ENCODE measurements around the gene LRCH1. TPM values are rescaled to one million over a fixed set of nuclear protein-coding genes. Genes with fewer than 3 reads are reported as not detected.

LRCH1 gene
- total RNA-seq, 1 experiment from 2014 or later: 27.0 TPM

DNA sequence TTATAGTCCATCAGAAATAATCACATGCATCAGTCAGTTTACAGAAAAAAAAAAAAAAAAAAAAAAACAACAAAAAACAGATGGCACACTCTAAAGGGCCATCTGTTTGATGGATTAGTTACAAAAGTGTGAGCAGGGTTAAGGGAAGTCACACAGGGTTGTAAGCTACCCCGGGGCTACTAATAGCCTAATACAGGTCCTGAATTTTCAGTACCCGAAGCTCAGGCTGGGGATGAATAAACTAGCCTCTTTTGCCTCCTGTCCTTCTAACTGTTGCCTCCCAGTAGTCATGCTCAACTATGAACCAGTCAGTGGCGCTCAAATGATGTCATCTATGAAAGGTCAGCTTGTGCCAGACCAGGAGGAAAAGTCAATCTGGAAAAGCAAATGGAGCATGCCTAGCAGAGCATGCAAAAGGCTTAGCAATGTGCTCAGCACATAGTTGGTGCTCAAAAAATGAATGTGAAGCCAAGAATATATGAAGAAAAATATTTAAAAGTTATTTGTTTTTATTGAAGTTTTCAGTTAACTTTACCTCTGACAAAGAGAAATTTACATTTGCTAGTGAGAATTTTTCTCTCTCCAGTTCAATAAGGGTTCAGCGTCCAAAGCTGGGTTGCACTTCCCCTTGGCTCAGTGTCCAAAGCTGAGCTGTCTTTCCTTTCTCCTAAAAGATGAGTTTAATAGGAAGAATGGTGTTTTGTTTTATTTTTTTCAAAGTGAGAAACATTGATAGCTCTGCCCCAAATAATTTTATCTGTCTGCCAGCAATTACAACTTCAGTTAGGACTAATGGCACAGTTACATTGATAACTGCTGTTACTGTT, 30.8 kb upstream of the LRCH1 start:
- Histone ChIP-seq H3K9me3 (peaks cover 4% of the 10 kb centered on the region; the same call in 1 of the 2 replicates), H3K27me3 (replicated peaks; ENCODE audit: control insufficient read depth, insufficient read depth, low read length) (no peaks in the 10 kb centered on the region), H3K36me3 (ENCODE audit: control insufficient read depth, insufficient read depth, low read length) (no peaks in the 10 kb centered on the region), H3K4me1 (peaks cover 28% of the 10 kb centered on the region), H3K4me3 (ENCODE audit: low read depth, low read length) (no peak overlapping the region)
- Mint-ChIP-seq H3K4me3 (ENCODE audit: unreplicated experiment) (no peak overlapping the region), H3K36me3 (ENCODE audit: insufficient read depth, unreplicated experiment) (no peaks in the 10 kb centered on the region), H3K27ac (ENCODE audit: unreplicated experiment) (no peak overlapping the region), H3K9me3 (ENCODE audit: unreplicated experiment) (no peaks in the 10 kb centered on the region), H3K4me1 (ENCODE audit: low read depth, unreplicated experiment) (peaks cover 28% of the 10 kb centered on the region), H3K27me3 (ENCODE audit: insufficient read depth, unreplicated experiment) (no peaks in the 10 kb centered on the region)
- TF ChIP-seq, protein P1, sequence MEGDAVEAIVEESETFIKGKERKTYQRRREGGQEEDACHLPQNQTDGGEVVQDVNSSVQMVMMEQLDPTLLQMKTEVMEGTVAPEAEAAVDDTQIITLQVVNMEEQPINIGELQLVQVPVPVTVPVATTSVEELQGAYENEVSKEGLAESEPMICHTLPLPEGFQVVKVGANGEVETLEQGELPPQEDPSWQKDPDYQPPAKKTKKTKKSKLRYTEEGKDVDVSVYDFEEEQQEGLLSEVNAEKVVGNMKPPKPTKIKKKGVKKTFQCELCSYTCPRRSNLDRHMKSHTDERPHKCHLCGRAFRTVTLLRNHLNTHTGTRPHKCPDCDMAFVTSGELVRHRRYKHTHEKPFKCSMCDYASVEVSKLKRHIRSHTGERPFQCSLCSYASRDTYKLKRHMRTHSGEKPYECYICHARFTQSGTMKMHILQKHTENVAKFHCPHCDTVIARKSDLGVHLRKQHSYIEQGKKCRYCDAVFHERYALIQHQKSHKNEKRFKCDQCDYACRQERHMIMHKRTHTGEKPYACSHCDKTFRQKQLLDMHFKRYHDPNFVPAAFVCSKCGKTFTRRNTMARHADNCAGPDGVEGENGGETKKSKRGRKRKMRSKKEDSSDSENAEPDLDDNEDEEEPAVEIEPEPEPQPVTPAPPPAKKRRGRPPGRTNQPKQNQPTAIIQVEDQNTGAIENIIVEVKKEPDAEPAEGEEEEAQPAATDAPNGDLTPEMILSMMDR (IDR thresholded peaks at IDR 0.05; ENCODE audit: insufficient read depth in 1 of 2, low read depth in 1 of 2, low read length in 1 of 2, severe bottlenecking in 1 of 2, unreplicated experiment in 1 of 2): no peak
- CTCF ChIA-PET: interaction anchor here (1.0 kb wide), 1 partner anchor 50 kb away, joined by 3 read pairs; no protein-coding TSS in a partner anchor
- no TSS peak for BruUV-seq (replicated peaks)
- DNase-seq: no peak
- intact Hi-C loops (cut with micrococcal nuclease; ENCODE audit: unreplicated experiment): no loop called here
- POLR2A ChIA-PET: no interaction called here

DNA sequence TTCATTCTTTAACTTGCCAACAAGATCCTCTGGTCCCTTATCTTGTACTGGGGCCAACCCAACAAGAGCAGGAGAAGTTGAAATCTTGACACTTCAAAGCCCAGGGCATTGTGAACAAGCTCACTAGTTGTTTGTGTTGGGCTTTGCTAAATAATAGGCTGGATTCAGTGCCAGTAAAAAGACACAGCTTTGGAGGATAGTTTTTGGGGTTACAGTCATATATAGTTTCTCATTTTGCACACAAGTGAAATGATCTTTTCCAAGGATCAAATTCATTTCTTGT, 30.3 kb upstream of the LRCH1 start:
- Mint-ChIP-seq H3K36me3 (ENCODE audit: insufficient read depth, unreplicated experiment) (no peaks in the 10 kb centered on the region), H3K9me3 (ENCODE audit: unreplicated experiment) (no peaks in the 10 kb centered on the region), H3K4me3 (ENCODE audit: unreplicated experiment) (no peak overlapping the region), H3K27ac (ENCODE audit: unreplicated experiment) (no peak overlapping the region), H3K4me1 (ENCODE audit: low read depth, unreplicated experiment) (peaks cover 22% of the 10 kb centered on the region), H3K27me3 (ENCODE audit: insufficient read depth, unreplicated experiment) (no peaks in the 10 kb centered on the region)
- Histone ChIP-seq H3K4me3 (ENCODE audit: low read depth, low read length) (no peak overlapping the region), H3K4me1 (peaks cover 22% of the 10 kb centered on the region), H3K9me3 (peaks cover 4% of the 10 kb centered on the region; the same call in 1 of the 2 replicates), H3K27me3 (replicated peaks; ENCODE audit: control insufficient read depth, insufficient read depth, low read length) (no peaks in the 10 kb centered on the region), H3K36me3 (ENCODE audit: control insufficient read depth, insufficient read depth, low read length) (no peaks in the 10 kb centered on the region)
- BruUV-seq (replicated peaks): no TSS peak
- intact Hi-C loops (cut with micrococcal nuclease; ENCODE audit: unreplicated experiment): no loop called here
- DNase-seq: peak in 1 of 2 experiments; percentile 42
- POLR2A ChIA-PET: interaction anchor here (0.8 kb wide), 1 partner anchor 12 kb away, joined by 4 read pairs; no protein-coding TSS in a partner anchor
- CTCF ChIA-PET: interaction anchor here (1.0 to 1.4 kb wide), 2 partner anchors 29 to 50 kb away, joined by 3 to 5 read pairs; no protein-coding TSS in a partner anchor
- TF ChIP-seq, protein P1 (IDR thresholded peaks at IDR 0.05; ENCODE audit: insufficient read depth in 1 of 2, low read depth in 1 of 2, low read length in 1 of 2, severe bottlenecking in 1 of 2, unreplicated experiment in 1 of 2): no peak

DNA sequence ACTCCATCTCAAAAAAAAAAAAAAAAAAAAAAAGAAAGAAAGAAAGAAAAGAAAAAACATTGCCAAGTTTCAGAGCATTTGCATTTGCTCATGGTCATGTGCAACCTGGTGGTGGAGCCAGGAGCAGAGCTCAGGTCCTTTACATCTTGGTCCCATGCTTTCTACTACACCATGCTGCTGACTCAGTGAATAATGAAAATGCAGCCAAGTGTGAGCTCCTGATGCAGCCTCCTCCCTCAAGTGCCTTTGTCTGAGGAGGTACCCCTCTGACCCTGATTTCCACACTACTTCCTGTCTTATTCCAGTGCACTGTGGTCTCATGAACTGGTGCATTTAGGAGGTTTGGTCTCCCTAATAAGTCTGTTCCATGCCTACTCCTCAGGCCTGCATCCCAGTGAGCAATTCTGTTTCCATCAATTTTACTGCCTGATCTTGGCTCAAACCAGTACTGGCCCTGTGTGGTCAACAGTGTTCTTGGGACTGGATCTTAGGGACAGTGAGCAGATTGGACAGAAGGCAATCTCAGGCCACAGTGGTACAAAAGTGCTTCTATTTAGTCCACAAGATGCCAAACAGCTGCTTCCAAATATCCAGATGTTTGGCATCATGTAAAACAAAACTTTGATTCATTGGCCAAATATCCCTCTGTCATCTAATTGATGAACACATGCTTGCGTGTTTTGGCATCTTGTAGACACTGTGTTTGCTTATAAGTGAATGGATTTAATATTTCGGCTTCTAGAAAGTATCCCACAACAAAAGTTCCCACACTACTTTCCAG, 28.8 kb upstream of the LRCH1 start:
- H3K4me3 Mint-ChIP-seq (ENCODE audit: unreplicated experiment): no peak overlapping the region
- BruUV-seq (replicated peaks): no TSS peak
- TF ChIP-seq, protein P1 (IDR thresholded peaks at IDR 0.05; ENCODE audit: insufficient read depth in 1 of 2, low read depth in 1 of 2, low read length in 1 of 2, severe bottlenecking in 1 of 2, unreplicated experiment in 1 of 2): no peak
- H3K9me3 Mint-ChIP-seq (ENCODE audit: unreplicated experiment): no peaks in the 10 kb centered on the region
- intact Hi-C loops (cut with micrococcal nuclease; ENCODE audit: unreplicated experiment): no loop called here
- ChIA-PET CTCF (interaction anchor here (0.6 to 1.4 kb wide), 2 partner anchors 28 to 205 kb away, joined by 3 to 5 read pairs; no protein-coding TSS in a partner anchor), POLR2A (no interaction called here)
- Histone ChIP-seq H3K4me1 (peaks cover 11% of the 10 kb centered on the region; the same call in 1 of the 2 replicates), H3K9me3 (peaks cover 4% of the 10 kb centered on the region; the same call in 1 of the 2 replicates), H3K36me3 (ENCODE audit: control insufficient read depth, insufficient read depth, low read length) (no peaks in the 10 kb centered on the region), H3K4me3 (ENCODE audit: low read depth, low read length) (no peak overlapping the region), H3K27me3 (replicated peaks; ENCODE audit: control insufficient read depth, insufficient read depth, low read length) (no peaks in the 10 kb centered on the region)
- no peak for DNase-seq
- H3K27ac Mint-ChIP-seq (ENCODE audit: unreplicated experiment): no peak overlapping the region
- peaks cover 20% of the 10 kb centered on the region for H3K4me1 Mint-ChIP-seq (ENCODE audit: low read depth, unreplicated experiment)
- H3K27me3 Mint-ChIP-seq (ENCODE audit: insufficient read depth, unreplicated experiment): no peaks in the 10 kb centered on the region
- no peaks in the 10 kb centered on the region for H3K36me3 Mint-ChIP-seq (ENCODE audit: insufficient read depth, unreplicated experiment)

Data from Caco-2 (cell line).